ENCODE measurements around the gene NR3C1. TPM values are rescaled to one million over a fixed set of nuclear protein-coding genes. Genes with fewer than 3 reads are reported as not detected.
"Not testable (repeated sequence)": the region's sequence is repeated elsewhere in the genome, so short reads cannot be mapped to it uniquely, and the experiment has no call there.

NR3C1 gene
- polyA plus RNA-seq, 1 donor, result 57.3 TPM

- DNase-seq (ENCODE audit: low read depth), result no peak
Observed at GRCh38 chr5:143337946-143338345, 65.5 kb downstream of the NR3C1 start.

- DNase-seq (ENCODE audit: low read depth), result no peak
Observed at GRCh38 chr5:143336485-143336884, 67.0 kb downstream of the NR3C1 start.

GRCh38 chr5:143334903-143335302 lies 68.6 kb downstream of the NR3C1 start:
- no peak for DNase-seq (ENCODE audit: low read depth)

- not testable (repeated sequence) for DNase-seq (ENCODE audit: low read depth)
Observed at GRCh38 chr5:143334380-143334779, 69.1 kb downstream of the NR3C1 start.

GRCh38 chr5:143331956-143332355 lies 71.5 kb downstream of the NR3C1 start:
- DNase-seq (ENCODE audit: low read depth), result no peak

- DNase-seq (ENCODE audit: low read depth), result no peak
Observed at GRCh38 chr5:143329843-143330242, 73.6 kb downstream of the NR3C1 start.

- DNase-seq (ENCODE audit: low read depth), result no peak
Observed at GRCh38 chr5:143328589-143329220, 74.8 kb downstream of the NR3C1 start.

GRCh38 chr5:143325086-143325485 lies 78.4 kb downstream of the NR3C1 start:
- not testable (repeated sequence) for DNase-seq (ENCODE audit: low read depth)

- not testable (repeated sequence) for DNase-seq (ENCODE audit: low read depth)
Observed at GRCh38 chr5:143322931-143323630, 80.4 kb downstream of the NR3C1 start.

GRCh38 chr5:143322176-143322575 lies 81.3 kb downstream of the NR3C1 start:
- DNase-seq (ENCODE audit: low read depth), result no peak

- DNase-seq (ENCODE audit: low read depth), result peak; percentile 11
Observed at GRCh38 chr5:143319437-143320227, 83.9 kb downstream of the NR3C1 start.

GRCh38 chr5:143318833-143319232 lies 84.7 kb downstream of the NR3C1 start:
- no peak for DNase-seq (ENCODE audit: low read depth)

GRCh38 chr5:143318270-143318669 lies 85.2 kb downstream of the NR3C1 start:
- DNase-seq (ENCODE audit: low read depth), result no peak

- no peak for DNase-seq (ENCODE audit: low read depth)
Observed at GRCh38 chr5:143316844-143317631, 86.4 kb downstream of the NR3C1 start.

GRCh38 chr5:143316337-143316736 lies 87.1 kb downstream of the NR3C1 start:
- DNase-seq (ENCODE audit: low read depth), result no peak

GRCh38 chr5:143315929-143316328 lies 87.6 kb downstream of the NR3C1 start:
- DNase-seq (ENCODE audit: low read depth), result no peak

GRCh38 chr5:143315214-143315613 lies 88.3 kb downstream of the NR3C1 start:
- no peak for DNase-seq (ENCODE audit: low read depth)

- peak; percentile 11 for DNase-seq (ENCODE audit: low read depth)
Observed at GRCh38 chr5:143314659-143315058, 88.8 kb downstream of the NR3C1 start.

GRCh38 chr5:143314099-143314498 lies 89.4 kb downstream of the NR3C1 start:
- no peak for DNase-seq (ENCODE audit: low read depth)

- DNase-seq (ENCODE audit: low read depth), result no peak
Observed at GRCh38 chr5:143313298-143313852, 90.1 kb downstream of the NR3C1 start.

GRCh38 chr5:143312822-143313221 lies 90.7 kb downstream of the NR3C1 start:
- no peak for DNase-seq (ENCODE audit: low read depth)

- no peak for DNase-seq (ENCODE audit: low read depth)
Observed at GRCh38 chr5:143311955-143312354, 91.5 kb downstream of the NR3C1 start.
